ENCODE results near the gene MIOS.
"Not testable (repeated sequence)": the region's sequence is repeated elsewhere in the genome, so short reads cannot be mapped to it uniquely, and the experiment has no call there.

Gene MIOS

DNA sequence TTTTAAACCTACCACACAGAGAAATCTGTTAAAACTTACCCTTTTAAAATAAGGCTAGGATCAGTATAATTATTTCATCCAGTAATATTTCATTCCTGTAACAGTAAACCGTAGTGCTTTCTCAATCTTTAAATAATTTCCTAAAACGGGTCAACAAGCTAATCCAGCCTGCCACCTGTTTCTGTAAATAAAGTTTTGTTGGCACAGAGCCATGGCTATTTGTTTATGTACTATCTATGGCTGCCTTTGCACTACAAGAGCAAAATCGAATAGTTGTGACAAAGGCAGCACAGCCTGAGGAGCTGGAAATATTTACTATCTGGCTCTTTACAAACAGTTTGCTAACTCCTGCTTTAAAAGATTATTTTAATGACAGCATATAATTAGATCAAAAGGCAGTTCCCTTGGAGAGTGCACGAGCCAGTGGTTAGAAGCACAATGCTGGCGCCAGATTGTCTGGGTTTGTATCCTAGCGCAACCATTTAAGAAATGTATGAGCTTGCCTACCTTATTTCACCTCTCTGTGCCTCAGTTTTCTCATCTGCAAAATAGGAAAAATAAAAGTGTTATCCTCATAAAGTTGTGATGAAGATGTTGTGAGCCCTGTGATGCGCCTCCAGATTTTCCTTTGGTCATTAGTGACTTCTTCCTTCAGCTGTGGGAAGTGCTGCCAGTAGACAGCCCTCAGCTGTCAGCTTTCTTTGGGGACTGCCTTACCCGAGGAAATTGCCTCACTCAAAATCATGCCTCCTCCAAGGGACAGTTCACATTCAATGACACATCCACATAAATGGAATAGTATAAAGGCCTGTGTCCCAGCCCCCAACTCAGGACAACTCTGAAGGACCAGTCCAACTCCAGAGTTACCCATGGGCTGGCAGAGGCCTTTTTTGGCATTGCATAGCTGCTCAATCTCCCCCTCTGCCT, 11.8 kb upstream of the MIOS start:
- DNase-seq = no peak

GRCh38 chr7:7556852-7557251, 9.8 kb upstream of the MIOS start:
- DNase-seq = no peak

DNA sequence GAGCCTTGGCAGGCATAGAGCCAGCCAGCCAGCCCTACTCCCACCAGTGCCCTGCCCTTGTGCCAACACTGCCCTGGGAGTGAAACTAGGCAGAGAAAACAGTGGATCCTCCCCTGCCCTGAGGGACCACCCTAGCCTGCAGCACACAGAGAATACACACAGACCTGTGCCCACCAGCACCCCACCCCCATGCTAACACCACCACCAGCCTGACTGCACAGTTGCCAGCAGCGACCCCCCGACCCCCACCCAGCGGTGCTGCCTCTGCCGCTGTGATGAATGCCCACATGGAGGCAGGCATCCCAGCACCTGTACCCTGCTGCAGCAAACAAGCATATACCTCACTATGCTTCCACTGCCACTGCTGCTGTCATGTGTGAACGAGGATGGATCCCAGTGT, 9.4 kb upstream of the MIOS start:
- DNase-seq = no peak

- DNase-seq = not testable (repeated sequence)
Observed at GRCh38 chr7:7561591-7561990, 5.1 kb upstream of the MIOS start.

- no peak for DNase-seq
Observed at GRCh38 chr7:7562736-7563135, 3.9 kb upstream of the MIOS start.

- no peak for DNase-seq
Observed at GRCh38 chr7:7563269-7563668, 3.4 kb upstream of the MIOS start.

DNA sequence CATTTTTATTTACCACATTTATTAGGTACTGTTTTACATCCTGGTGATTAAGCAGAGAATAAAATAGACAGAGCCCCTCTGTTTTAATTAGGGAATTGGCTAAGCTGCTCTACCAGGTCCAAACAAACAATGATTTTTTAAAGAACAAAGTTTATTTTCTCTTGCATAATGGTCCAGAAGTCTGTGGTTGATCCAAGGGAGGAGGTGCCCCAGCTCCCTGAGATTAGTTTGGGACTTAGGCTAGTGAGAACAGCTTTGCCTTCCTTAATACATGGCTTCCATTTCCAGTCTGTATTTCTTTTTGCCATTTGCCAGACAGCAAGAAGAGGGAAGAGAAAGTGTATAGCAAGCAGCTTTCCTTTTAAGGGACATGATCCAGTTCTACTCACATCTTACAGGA, 2.9 kb upstream of the MIOS start:
- no peak for DNase-seq

DNA sequence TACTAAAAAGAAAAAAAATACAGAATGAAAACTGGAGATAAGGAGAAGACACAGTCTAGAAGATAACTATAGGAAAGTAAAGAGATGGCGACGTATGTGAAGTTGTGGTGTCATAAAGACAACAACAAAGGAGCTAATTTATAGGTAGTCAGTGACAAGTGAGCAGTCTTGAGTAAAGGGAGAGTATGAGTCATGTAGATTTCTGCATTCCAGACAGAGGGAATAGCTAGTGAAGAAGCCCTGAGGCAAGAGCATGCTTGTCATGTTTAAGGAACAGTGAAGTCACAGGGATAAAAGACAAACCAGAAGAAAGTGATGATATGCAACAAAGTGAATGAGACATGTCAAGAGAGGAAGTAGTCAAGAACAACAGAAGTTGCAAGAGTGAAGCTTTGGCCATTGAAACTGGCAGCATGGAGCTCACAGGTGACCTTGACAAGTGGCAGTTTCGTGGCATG, 2.3 kb upstream of the MIOS start:
- no peak for DNase-seq

DNA sequence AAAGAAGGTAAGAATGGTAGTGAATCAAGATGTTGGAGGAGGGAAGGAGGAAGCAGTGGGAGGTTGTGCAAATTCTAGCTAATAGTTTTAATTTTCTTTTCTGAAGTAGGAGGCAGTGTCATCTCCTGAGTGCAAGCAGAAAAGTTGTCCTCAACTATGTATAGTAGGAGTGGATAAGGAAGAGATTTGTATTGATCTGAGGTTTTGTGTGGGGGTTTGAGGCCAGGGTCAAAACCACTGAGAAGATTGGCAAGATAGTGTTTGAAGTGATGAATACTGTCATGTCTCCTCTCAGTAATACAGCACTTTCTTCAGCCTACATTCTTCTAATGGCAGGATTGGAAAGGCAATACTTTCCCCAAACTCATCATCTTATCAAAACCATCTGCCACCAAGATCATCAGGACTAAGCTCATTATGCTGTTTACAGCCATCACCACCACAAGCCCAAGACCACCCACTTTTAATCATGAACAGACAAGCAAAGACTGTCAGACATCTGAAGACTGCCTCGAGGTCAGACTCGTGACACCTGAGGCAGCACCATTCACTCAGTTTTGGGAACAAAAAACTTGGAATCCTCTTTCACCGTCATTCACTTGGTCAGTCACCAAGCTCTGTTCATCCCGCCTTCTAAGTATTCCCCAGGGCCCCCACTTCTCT, 1.5 kb upstream of the MIOS start:
- DNase-seq = peak; percentile 22

DNA sequence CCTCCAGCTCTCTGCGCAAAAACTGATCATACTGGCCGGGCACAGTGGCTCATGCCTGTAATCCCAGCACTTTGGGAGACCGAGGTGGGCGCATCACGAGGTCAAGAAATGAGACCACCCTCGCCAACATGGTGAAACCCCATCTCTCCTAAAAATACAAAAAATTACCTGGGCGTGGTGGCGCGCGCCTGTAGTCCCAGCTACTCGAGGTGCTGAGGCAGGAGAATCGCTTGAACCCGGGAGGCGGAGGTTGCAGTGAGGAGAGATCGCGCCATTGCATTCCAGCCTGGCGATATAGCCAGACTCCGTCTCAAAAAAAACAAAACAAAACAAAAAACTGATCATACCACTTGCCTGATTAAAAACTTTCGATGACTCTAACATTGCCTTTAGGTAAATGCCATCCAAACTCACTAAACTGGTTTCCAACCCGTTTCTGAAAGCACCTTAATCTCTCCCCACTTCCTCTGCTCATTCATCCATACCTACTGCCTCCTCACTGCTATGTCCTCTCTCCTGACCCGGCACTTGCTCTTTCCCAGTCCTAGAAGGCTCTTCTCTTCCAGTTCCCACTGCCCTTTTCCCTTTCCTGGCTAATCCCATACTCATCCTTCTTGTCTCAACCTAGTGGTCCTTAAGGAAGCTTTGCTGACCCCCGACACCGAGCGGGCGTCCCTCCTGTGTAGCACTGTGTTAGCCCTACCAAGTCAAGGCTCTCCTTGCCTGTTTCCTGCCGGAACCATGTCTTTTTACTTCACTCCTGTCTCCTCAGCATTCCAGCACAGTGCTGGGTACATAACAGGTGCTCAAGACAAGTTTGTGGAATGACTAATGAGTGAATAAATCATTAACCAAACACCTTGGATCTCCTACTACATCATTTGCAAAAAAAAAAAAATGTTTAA, 686 bp upstream of the MIOS start:
- DNase-seq = no peak

GRCh38 chr7:7567898-7568531, 1.3 kb downstream of the MIOS start:
- no peak for DNase-seq

GRCh38 chr7:7568553-7568952, 1.9 kb downstream of the MIOS start:
- no peak for DNase-seq

DNA sequence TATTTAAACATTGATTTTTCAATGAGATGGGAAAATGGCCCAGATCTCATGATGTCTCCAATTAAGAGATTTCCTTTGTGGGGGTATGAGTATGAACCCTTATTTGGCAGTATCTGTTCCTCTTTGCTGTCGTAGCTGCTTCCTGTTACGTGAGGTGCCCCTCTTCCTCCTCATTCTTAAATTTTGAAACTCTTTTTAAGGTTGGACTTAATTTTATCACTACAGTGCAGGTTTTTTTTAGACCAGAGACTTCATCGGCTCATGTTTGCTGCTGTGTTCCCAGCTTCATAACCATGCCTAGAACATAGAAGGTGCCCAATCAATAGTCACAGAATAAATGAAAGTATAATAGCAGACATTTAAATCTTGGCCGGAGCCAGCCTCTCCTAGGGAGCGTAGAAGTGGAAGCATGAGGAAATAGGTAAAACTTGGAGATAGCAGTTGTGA, 2.4 kb downstream of the MIOS start:
- DNase-seq = peak; percentile 30

DNA sequence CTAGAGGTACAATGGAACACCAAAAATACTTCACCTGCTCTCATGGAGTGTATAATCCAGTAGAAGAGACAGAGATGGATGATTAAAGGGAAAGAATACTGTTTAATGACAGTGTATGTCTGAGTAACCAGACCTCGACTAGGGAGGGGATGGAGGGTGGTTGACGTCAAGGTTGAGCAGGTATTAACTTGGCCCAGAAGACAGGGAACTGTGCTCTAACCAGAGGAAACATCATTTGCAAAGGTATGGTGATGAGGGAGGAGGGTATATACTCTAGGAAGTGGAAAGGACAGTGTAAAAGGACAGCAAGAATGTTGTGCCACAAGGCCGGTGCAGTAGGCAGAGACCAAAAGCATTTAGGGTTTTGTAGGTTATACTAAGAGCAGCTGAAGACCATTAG, 2.9 kb downstream of the MIOS start:
- no peak for DNase-seq

- no peak for DNase-seq
Observed at GRCh38 chr7:7570584-7570983, 3.9 kb downstream of the MIOS start.

DNA sequence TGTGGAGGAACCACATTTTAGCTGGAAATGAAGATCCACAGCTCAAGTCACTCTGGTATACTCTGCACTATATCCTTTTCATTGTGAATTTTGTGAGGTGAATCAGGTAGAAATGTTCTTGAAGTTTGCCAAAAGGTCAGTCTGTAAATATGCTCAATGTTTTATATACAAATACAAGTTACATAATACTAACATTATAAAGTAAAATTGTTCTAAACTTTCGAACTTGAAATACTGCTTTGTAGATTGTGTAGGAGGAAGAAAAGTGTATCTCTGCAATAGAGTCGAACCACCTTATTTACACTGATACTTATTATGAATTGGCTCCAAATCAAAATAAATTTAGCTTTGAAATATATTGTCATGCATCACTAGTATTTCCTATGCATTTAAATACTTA, 7.0 kb downstream of the MIOS start:
- DNase-seq = no peak

GRCh38 chr7:7576344-7576743, 9.7 kb downstream of the MIOS start:
- DNase-seq = no peak

DNA sequence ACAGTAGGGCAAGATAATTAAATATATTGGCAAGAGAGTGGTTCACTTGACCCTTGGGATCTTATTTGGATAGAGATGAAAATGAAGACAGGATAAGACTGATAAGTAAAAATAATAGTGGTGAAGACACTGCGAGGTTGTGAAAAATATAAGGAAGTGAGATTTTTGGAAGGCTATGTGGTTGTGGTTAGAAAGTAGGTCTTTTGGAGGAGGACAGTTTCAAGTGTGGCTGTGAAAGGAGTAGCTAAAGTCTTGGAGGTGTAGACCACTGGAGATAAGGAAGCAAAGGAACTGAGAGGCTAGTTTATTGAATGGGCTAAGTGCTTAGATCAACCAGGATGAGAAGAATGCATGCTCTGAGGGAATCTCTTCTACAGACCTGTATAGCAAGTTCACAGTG, 11.2 kb downstream of the MIOS start:
- DNase-seq = no peak

- DNase-seq = no peak
Observed at GRCh38 chr7:7579638-7580037, 13.0 kb downstream of the MIOS start.

DNA sequence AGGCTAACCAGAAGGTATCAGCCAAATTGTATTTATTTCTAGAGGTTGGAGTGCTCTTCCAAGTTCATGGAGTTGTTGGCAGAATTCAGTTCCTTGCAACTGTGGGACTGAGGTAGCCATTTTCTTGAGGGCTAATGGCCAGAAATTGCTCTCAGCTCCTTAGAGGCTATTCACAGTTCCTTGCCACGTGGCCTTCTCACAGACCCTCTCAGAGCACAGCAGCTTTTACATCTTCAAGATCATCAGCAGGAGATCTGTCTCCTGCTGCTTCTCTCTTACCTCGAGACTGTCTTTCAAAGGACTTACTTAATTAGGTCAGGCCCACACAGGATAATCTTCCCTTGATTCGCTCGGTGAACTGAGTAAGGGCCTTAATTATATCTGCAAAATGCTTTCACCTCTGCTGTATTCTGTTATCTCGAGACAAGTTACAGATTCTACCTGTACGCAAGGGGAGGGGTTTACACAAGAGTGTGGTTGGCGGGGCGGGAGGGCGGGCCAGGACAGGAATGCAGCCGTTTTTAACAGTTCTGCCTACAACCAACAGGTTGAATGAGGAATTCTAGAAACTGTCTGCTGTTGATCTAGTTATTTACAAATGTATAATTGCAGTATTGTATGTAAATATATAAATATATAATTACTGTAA, 15.0 kb downstream of the MIOS start:
- no peak for DNase-seq

DNA sequence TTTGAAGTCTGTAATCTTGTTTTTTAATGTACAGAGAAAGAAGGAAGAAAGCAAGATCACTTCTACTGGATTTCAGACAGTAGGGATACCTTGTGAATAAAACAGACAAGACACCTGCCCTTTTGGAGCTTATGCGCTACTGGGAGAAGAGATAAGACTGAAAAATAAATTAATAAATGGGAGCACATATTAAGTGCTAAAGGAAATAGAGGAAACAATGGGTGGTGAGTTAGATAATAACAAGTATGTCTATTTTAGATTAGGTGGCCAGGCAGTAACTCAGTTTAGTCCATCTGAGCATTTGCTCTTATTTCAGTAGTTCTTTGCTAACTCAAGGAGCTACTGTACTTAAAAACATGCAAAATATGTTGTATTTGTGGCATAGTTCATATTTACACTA, 15.9 kb downstream of the MIOS start:
- DNase-seq = no peak

DNA sequence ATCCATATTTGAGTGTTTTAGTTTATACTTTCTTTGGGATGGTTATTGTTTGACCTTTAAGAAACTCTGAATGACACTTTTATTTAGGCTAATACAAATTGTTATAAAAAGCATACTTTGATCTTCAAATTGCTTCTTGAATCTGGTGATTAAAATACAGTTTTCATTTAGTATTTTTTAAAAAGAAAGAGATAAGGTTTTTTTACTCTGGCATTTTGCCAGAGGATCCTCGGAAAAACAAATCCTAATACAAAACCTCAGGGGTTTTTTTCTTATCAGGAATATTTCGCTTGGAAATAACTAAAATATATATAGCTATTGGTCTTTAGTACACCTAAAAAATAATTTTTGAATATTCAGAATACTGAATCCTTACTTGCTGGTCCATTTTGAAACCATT, 17.0 kb downstream of the MIOS start:
- no peak for DNase-seq

Measured in activated CD4-positive, alpha-beta T cell treated with anti-CD3 and anti-CD28 coated beads, Interleukin-10, Interleukin-2, amounts not matched to agents 100 ng/mL and 50 ng/mL, durations not matched to agents 16 hours and 8 hours (primary cell).